Measurements from ENCODE around the gene HOXD9.

The HOXD9 gene

DNA sequence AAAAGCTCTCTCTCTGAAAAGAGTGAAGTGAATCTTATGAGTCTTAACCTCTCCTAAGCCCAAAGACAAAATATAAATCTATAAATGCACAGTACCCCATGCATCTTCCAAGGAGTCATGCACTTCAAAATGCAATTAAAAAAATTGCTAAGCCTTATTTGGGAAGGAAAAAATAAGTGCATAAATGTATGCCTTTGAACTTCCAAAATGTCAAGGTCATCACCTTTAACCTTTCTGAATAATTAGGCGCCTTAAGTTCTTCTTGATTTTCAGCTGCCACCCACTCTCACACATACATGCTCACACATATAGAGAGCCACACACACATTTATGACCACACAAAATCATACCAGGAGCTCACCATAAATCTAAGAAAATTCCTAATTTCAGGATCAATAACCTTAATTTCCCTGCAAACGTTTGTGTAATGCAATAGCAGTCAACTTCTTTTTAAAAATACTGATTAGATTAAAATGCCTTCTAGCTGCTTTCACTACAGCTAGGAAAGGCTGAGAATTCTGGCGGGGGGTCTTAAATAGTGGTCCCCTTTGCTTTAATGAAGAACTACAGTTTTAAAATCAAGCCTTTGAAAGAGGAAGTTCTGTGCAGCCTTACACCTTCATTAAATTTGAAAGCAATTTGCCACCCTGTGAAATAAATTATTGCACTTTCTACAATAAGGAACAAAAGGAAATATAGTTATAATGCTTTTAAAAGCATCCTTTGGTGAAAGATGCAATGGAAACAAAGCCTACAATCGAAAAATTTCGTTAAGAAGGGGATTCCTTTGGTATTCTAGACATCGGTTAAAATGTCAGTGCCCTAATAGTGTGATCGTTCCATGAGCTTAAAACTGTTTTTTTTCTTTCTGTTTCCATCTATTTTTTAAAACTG is 11.9 kb upstream of the HOXD9 start:
- no peak for DNase-seq (ENCODE audit: low read depth)

DNA sequence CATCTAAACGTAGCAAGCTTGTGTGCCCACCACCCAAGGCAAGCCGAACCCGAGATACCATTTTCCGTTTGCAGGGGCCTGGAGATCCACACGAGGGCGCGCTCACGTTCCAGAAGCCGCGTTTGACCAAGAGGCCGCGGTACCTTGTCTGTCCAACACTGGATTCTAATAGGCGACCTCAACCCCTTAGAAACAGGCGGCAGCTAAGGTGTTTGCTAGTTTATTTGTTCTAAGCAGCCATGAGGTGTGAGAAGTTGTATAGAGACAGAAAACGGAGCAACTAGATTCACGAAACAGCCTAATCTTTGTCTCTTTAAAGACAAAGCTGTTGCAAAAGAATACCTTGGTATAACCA is 11.2 kb upstream of the HOXD9 start:
- DNase-seq (ENCODE audit: low read depth) = no peak

DNA sequence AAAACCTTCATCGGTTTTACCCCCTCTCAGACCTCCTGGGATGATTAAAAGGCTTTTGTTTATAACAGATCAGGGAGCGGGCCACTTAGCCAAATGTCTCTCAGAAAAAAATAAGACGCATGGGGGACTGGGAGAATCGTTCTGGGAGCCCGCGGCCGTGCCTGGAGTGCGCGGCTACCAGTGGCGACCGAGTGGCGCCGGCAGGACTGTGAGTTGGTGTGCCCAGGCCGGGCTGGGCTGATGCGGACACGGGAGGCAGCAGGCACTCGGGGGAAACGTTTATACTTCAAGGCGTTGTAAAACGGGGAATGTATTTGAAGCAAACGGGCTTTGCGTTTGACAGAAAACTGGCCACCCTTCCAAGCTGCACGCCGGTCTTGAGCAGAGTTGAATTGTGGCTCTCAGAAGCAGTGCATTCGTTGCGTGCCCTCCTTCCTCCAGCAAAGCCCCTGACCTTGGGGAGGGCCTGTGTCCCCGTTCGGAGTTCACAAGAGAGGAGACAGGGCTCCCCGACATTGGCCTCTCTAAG is 10.6 kb upstream of the HOXD9 start:
- no peak for DNase-seq (ENCODE audit: low read depth)

DNA sequence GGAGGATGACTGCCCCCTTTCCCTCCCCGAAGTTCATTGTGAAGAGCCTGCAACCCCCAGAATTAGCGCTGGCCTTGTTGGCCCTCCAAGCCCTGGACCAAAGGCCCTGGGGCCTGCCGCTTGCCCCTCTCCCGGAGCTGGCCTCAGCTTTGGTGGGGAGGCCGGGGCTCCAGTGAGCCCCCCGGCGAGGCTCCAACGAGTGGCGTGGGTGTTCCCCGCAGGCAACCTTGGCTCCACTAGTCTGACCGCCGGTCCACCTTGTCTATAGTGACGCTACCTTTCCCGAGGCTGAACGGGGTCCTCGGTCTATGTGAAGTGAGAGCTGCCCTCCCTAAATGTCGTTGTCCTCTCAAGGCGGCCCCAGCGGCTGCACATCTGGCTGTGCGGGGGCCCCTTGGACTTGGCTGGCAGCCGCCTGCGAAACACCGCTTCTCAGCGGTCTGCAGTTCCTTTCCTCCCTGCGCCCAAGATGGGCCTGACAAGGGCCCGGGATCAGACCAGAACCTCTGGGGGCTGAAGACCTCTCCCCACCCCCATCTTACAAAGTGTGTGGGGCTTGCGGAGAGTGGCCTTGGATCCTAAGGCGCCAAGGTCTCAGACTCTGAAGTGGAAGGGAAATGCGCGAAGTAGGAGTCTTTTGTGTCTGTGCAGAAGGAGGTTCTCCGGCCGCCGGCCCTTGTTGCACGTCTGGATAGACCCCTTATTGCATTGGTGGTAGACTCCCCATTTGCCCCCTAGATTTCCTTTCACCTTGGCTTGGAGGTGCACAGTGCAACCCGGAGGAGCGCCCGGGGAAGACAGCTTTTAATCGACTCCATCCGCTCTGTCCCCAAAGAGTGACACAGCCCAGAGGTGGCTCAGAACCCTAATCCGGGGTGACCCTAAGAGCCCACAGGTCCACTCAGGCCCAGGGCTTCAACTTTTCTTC is 9.9 kb upstream of the HOXD9 start:
- DNase-seq (ENCODE audit: low read depth) = no peak

DNA sequence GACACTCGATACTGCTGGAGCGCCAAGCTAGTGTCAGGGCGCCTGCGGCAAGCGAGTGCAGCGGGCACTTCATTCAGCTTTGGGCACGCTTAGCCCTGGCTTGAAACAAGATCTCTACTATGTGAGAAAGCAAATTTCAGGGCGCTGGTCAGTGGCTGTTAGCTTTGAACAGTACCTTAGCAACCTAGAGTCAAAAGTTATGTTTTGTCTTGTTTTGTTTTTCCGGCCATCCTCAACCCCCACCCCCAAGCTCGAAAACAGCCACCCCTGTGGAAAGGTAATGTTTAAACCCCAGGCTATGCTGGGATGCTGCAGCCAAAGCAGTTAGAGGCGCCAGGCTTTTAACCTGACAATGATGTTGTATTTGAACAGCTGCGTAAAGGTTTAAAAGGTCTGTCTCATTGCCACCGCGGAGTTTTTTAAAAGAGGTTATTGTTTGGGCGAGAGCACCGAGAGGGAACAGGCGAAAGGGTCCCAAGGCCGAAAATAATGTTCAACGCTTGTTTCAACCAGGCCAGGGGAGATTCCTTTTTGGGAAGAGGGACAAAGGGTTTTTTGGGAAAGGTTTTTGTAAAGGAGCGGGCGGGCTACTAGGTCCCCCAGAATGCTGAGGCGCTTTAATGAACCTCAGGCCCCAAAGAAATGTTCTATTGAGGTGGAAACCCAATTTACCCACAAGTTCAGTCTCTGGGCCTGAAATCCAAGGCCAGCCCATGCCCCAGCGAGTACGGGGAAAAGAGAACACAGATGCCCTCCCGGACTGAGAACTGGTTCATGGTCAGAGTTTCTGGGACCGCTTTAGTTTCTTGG is 8.2 kb upstream of the HOXD9 start:
- DNase-seq (ENCODE audit: low read depth) = no peak

DNA sequence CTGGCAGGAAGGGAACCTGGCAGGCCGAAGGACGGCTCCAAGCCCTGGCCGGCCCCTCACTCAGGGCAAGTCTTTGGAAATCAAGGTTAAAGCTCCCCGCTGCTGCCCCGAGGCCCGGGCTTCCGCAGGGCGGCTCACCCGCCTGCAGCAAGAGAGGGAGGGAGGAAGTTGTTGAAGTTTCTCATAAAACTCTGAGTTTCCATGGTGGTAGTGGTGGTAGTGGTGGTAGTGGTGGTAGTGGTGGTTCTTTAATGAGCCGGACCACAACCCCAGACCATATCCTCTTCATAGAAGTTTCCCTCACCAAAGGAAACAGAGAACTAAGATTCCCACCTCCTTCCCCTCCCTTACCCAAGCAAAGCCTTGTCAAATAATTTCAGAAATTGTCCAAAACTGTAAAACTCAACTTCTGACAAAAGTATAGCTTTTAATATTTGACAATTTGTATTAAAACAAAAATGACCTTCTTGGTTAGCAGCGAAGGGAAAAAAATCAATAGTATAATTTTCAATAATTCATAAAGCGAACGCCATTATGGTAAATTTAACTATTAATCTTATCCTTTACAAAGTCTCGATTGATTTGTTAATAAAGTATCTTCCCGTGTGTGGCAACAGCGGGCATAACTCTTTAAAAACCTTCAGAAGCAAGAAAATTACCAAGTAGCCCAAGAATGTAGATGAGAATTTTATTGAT is 7.4 kb upstream of the HOXD9 start:
- no peak for DNase-seq (ENCODE audit: low read depth)

DNA sequence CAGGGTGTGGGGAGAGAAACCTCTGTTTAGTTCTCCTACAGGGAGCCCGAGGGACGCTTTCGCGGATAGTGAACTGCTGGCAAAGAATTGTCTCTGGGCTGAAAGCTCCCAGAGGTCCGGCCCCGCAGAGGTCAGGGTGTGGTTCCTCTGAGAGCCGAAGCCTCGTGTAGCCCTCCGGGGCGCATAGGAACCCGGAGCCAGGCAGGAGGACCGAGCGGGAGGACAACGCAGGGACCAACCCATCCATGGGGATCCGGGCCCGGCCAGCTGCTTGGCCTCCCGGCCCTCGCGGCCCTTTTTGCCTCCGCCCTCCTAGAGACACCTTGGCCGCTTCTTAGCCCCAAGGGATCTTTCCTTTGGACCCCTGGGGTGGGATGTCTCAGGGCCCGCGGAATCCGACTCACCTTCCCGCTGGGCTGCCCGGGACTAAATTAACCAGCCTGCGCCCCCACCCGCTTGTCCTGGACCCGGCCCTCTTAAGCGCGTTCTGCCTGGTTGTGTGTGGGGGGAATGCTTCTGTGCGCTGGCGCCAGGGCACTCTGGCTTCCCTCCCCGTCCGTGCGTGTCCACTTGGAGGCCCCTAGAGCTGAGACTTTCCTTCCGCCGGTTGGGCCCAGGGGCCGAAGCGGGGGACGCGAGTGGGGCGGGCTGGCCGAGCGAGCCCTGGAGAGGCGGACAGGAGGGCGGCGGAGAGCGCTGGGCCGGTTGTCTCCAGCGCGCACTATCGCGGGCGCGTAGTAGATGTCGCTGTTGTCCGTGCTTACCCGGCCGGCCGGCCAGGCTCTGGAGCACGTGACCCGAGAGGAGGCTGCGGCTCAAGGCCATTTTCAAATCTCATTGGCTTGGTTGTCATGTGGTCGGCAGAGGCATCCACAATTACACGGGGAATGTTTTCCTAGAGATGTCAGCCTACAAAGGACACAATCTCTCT is 6.4 kb upstream of the HOXD9 start, which contains the start of gene HOXD10:
HOXD10 (plus strand) TSS at position 896 of the 931 bp plus-strand sequence. CDS start 56 bp downstream, outside the sequence.
- no peak for DNase-seq (ENCODE audit: low read depth)

DNA sequence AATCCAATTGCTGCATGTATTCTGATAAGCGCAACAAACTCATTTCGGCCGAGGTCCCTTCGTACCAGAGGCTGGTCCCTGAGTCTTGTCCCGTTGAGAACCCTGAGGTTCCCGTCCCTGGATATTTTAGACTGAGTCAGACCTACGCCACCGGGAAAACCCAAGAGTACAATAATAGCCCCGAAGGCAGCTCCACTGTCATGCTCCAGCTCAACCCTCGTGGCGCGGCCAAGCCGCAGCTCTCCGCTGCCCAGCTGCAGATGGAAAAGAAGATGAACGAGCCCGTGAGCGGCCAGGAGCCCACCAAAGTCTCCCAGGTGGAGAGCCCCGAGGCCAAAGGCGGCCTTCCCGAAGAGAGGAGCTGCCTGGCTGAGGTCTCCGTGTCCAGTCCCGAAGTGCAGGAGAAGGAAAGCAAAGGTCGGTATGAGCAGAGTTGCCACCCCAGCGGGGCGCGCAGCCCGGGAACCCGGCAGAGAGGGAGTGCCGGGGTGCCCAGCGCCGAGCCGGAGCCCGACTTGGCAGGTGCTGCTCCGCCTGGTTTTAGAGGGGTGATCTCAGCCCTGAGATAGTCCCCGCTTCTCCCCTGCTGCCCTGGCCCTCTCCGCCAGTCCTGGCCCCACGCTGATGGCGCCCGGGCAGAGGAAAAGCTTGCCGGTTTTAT is 5.2 kb upstream of the HOXD9 start:
- DNase-seq (ENCODE audit: low read depth) = no peak

DNA sequence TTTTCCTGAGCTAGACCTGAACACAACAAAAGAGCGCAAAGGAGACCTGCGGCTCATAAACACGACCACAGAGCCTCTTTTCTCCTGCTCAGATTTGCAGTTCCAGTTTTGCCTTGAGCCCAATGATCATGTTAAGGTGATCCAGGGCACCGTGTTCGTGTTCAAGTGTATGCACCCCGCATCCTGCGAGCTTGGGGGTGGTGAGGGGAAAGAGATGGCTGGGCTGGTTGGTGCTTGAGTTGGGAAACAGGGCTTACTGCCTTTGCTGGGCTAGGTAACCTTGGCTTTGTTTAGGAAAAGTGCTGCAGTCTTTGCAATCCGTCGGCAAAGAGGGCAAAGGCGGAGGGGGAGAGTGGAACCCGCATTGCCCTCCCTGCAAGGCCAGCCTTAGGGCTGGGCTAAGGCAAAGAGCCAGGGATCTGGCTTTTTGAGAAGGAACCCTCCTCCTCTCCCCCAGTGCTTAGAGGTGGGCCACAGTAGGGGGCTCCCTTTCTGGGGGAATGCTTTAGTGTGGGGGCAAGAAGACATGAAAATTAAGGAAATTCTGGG is 4.6 kb upstream of the HOXD9 start:
- no peak for DNase-seq (ENCODE audit: low read depth)

DNA sequence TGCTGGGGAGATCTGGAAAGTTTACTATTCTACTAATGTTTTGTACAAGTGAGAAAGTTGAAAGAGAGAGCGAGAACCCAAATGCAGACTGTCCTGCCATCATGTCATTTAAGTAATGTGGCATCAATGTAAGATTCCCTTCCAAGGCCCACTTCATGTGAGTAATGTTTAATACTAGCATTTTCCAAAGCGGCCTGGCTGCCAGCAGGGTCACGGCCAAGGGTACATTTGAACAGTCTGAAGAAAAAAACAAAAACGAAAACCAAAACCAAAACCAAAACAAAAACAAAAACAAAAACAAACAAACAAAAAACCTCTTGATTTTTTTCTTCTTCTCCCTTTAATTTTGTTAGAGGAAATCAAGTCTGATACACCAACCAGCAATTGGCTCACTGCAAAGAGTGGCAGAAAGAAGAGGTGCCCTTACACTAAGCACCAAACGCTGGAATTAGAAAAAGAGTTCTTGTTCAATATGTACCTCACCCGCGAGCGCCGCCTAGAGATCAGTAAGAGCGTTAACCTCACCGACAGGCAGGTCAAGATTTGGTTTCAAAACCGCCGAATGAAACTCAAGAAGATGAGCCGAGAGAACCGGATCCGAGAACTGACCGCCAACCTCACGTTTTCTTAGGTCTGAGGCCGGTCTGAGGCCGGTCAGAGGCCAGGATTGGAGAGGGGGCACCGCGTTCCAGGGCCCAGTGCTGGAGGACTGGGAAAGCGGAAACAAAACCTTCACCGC is 3.7 kb upstream of the HOXD9 start:
- DNase-seq (ENCODE audit: low read depth) = no peak

DNA sequence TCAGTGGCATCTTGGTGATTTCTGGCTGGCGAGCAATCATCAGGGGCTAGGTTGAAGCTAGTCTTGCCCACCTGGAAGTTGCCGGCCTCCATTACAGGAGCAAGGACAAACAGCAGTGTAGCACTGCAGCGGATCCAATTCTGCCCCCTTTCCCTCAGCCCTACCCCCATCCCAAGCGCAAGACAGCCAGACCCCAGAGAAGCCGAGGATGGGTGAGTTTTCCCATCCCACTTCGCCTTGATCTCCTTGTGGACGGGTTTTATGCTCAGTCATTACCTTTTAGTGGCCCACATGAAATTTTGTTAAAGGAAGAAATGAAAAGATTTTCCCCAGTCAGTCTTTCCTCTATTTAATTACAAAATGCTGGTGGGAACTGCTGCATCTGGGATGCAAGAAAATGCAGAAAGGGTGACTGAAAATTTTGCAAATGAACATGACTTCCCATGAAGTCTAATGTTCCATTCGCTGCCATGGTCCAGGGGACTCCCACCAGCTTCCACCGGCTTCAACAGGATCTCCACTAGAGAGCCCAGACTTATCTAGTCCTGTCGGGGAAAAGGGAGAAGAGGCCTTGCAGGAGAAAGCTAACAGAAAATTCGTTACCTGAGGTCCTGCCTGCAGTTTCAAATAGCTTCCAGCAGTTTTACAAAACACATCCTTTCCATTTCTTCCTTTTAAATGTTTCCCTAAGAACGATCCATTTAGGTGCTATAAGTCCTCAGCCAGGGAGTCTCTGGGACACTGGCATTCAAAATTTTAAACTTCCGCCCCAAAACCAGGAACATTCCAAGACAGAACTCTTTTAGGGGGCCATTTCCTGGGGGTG is 1.9 kb upstream of the HOXD9 start:
- DNase-seq (ENCODE audit: low read depth) = no peak

DNA sequence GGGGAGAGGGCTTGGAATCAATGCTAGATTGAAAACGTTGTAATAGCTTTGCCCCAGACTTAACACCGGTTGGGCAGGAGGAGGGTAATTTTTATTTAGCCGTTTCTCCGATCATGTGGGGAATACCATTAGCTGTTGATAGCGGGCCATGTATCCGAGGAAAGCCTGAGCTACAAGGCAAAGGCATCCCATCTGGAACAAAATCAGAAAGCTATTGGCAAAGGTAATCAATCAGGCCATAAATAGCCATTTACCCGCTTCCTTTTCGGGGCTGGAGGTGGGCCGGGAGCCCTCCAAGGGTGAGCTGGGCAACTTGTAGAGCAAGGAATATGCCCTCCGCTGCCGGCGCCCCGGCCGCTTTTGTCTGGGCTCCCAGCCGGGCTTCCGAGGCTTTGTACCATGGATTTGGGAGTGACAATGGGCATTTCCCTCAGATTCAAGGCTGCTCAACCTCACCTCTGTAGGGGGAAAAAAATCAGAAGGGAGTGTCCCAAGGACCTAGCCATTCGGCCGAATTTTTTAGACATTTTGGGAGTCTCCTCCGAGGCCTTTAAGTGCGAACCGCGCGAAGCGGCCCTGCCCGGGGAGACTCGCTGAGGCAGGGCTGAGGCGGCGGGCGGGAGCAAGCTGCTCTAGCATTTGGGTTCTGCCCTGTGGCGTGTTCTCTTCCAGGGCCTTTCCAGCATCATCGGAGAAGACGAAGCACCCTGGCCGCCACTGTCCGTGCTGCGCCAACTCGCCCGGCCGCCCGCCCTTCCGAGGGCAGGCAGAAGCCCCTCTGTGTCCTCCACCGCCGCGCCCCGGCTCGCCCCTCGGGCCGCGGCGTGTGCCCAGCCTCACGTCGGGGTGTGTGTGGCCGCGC is 1.1 kb upstream of the HOXD9 start:
- DNase-seq (ENCODE audit: low read depth) = no peak

DNA sequence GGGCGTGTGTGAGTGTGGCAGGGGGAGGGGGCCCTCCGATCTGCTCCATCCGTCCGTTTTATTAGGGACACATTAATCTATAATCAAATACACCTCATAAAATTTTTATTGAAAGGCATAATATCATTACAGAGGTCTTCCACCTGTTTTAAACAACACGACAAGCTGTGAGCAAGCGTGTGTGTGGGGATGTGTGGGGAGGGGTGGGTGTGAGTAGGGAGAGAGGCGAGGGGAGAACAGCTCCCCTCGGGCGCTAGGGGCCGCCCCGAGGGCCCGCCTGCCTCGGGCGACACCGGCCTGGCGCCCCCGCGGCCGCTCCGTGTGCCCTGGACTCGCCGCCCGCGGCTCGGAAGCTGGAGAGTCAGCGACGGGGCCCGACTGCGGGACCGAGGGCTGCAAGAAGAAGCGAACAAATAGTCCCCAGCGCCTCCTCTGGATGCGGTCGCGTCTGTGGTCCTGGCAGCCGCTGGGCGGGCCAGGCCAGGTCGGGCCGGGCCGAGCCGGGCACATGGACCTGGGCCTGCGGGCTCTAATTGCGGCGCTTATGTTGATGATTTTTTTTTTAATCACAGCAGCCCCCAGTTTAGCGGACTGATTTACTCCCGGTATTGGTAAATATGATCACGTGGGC is 352 bp upstream of the HOXD9 start:
- DNase-seq (ENCODE audit: low read depth) = no peak

DNA sequence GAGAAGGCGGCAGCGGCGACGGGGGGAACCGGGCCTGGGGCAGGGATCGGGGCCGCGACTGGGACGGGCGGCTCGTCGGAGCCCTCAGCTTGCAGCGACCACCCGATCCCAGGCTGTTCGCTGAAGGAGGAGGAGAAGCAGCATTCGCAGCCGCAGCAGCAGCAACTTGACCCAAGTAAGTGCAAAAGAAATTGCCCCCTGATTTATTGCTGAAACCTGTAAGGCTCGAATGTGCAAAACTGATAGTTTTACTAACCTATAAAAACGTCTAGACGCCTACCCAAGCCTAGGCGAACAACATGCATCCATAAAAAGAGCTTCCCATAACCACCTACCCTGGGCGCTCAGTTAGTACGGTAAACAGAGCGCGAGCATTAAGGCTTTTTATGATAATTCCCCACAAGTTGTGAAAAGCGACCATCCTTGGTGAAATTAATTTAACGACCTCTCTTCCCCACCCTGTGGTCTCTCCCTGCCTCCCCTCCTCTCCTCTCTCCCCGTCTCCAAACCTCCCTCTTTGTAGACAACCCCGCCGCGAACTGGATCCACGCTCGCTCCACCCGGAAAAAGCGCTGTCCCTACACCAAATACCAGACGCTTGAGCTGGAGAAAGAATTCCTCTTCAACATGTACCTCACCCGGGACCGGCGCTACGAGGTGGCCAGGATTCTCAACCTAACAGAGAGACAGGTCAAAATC is 1.0 kb downstream of the HOXD9 start:
- DNase-seq (ENCODE audit: low read depth) = no peak

DNA sequence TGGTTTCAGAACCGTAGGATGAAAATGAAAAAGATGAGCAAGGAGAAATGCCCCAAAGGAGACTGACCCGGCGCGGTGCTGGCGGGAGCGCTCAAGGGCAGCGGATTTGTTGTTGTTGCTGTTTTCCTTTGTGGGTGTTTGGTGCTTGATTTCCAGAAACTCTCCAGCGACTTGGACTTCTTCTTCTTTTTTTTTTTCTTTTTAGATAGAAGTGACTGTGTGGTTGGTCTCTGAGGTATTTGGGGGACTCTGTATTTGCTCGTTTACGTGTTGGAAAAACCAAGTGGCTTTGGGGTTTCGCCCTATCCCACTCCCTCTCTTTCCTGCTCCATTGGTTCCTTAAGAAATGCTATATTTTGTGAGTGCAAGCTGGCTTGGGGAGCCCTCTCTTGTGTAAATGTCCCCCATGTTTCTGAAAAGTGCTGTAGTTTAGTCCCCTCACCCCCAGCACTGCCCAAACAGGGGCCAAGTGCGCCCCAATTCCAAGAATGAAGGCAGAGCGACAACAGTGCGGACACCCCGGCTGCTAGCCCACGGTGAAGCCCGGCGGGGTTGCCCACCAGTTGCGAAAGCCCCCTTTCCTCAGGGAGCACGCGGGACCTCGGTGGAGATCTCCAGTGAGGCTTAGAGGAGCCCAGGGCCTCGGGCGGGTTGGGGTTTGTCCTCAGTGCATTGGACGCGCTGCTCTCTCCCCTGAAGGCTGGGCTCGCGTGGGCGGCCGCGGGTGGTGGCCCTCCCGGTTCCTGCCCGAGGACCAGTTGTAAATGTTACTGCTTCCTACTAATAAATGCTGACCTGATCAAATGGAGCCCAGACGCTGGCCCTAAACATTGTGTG is 1.8 kb downstream of the HOXD9 start:
- no peak for DNase-seq (ENCODE audit: low read depth)

All from activated T-cell treated with anti-CD3 and anti-CD28 coated beads for 48 hours (primary cell).